Fibroblast of mammary gland (primary cell): ENCODE data around the gene PRLR.

Source experiments
- DNase-seq: peaks from one replicate; pipeline ENCODE4 v3.0.0-alpha.2; 2010; ENCODE audit warnings: low read depth
- H3K4me3 ChIP-seq: 2 replicates; pipeline ENCODE4 v1.5.1; 2011; ENCODE audit warnings: low read depth, mild to moderate bottlenecking, low read length, moderate library complexity; ENCODE audit not compliant: control insufficient read depth
- CTCF ChIP-seq: conservative IDR thresholded peaks from 2 replicates; pipeline ENCODE4 v1.5.1; 2011; ENCODE audit warnings: low read depth, low read length, inconsistent platforms; ENCODE audit not compliant: control insufficient read depth, insufficient read depth

The PRLR gene

GRCh38 chr5:35145012-35145411, 85.3 kb downstream of the PRLR start:
- no peak for DNase-seq
- no peak overlapping the region for H3K4me3 ChIP-seq
- TF ChIP-seq CTCF: no peak

- peak; percentile 77 for DNase-seq
- no peak overlapping the region for H3K4me3 ChIP-seq
- no peak for TF ChIP-seq CTCF
These were observed 86.4 kb downstream of the PRLR start for GRCh38 chr5:35143841-35144240.

GRCh38 chr5:35141739-35142138, 88.5 kb downstream of the PRLR start:
- H3K4me3 ChIP-seq: no peak overlapping the region
- DNase-seq: no peak
- no peak for TF ChIP-seq CTCF

- no peak for TF ChIP-seq CTCF
- DNase-seq: peak; percentile 94
- H3K4me3 ChIP-seq: no peak overlapping the region
These were observed 92.1 kb downstream of the PRLR start for GRCh38 chr5:35138232-35138631.

- no peak for TF ChIP-seq CTCF
- DNase-seq: peak; percentile 99
- no peak overlapping the region for H3K4me3 ChIP-seq
These were observed 93.9 kb downstream of the PRLR start for GRCh38 chr5:35136386-35136785.

- DNase-seq: no peak
- H3K4me3 ChIP-seq: no peak overlapping the region
- no peak for TF ChIP-seq CTCF
These were observed 95.0 kb downstream of the PRLR start for GRCh38 chr5:35135239-35135700.
